Sigmoid colon (tissue), 7 donors: ENCODE results near the gene PLB1. TPM values are rescaled to one million over a fixed set of nuclear protein-coding genes. Genes with fewer than 3 reads are reported as not detected.

Source experiments
- DNase-seq: peaks from one replicate; pipeline ENCODE4 v3.0.0-alpha.2; 2019
- H3K27ac ChIP-seq, 4 donors: fragments of 200-600 bp; sonication (generic); one replicate each; pipeline ENCODE4 v1.5.1; 2016 to 2019; ENCODE audit warnings: mild to moderate bottlenecking in 1 of 4
- H3K27me3 ChIP-seq, 3 donors: fragments of 200-600 bp; sonication (generic); one replicate each; pipeline ENCODE4 v1.5.1; 2019; ENCODE audit warnings: mild to moderate bottlenecking in 1 of 3
- H3K36me3 ChIP-seq, 4 donors: fragments of 200-600 bp; sonication (generic); one replicate each; pipeline ENCODE4 v1.5.1; 2016 to 2019
- H3K4me1 ChIP-seq, 4 donors: fragments of 200-600 bp; sonication (generic); one replicate each; pipeline ENCODE4 v1.5.1; 2017 to 2019
- H3K4me3 ChIP-seq, 4 donors: fragments of 200-600 bp; sonication (generic); one replicate each; pipeline ENCODE4 v1.5.1; 2017 to 2019; ENCODE audit warnings: mild to moderate bottlenecking in 2 of 4, moderate library complexity in 1 of 4
- H3K9me3 ChIP-seq, 4 donors: fragments of 200-600 bp in 3 of 4; sonication (generic) in 3 of 4; one replicate each; pipeline versions ENCODE4 v1.5.1 to v1.6.1; 2013 to 2019
- CTCF ChIP-seq, 4 experiments: fragments of 450-650 bp in 3 of 4; fragments of 200-600 bp in 1 of 4; IDR thresholded peaks; one replicate each; pipeline ENCODE4 v1.5.1; 2016 to 2019; ENCODE audit warnings: antibody characterized with exemption in 4 of 4, mild to moderate bottlenecking in 3 of 4, moderate library complexity in 2 of 4
- EP300 ChIP-seq, 4 donors: sonication (generic); formaldehyde crosslinking; IDR thresholded peaks; one replicate each; pipeline ENCODE4 v1.6.1; 2017; ENCODE audit warnings: antibody characterized with exemption in 4 of 4
- POLR2A ChIP-seq, 2 donors: fragments of 450-650 bp; IDR thresholded peaks; one replicate each; pipeline ENCODE4 v1.6.1; 2016; ENCODE audit warnings: antibody characterized with exemption in 2 of 2, mild to moderate bottlenecking in 2 of 2, moderate library complexity in 2 of 2
- POLR2AphosphoS5 ChIP-seq, 4 donors: sonication (generic); formaldehyde crosslinking; IDR thresholded peaks; one replicate each; pipeline ENCODE4 v1.6.1; 2017; ENCODE audit warnings: antibody characterized with exemption in 4 of 4
- WGBS, 2 donors: extraction: QIAGEN DNeasy Blood & Tissue Kit; methylation state at CpG; one replicate each; pipeline ENCODE4 v1.1.7; 2013; 5-methylcytosine and 5-hydroxymethylcytosine counted together
- intact Hi-C: fragments of 100-400 bp; cut with DNase I; formaldehyde crosslinking; loops from one replicate; pipeline ENCODE4 v1.15.1; 2023
- polyA plus RNA-seq, 3 donors: library from polyadenylated mRNA; stranded (reverse); fragments of 200-250 nt; gene quantifications; one replicate each; pipeline ENCODE4 v1.2.3, GENCODE V29; 2013
- total RNA-seq, 4 donors: library from RNA; depleted of rRNA; stranded (reverse); fragments of >200 nt; gene quantifications; one replicate each; pipeline ENCODE4 v1.1.0, GENCODE V29; 2016
- donor health status: healthy with polysubstance abuse.
- donor health status: Bipolar disorder and iron deficiency.
- donor health status: healthy.

PLB1 gene
- total and polyA plus RNA-seq, 7 donors, result 1.2 to 18.3 (median 2.1) TPM

GRCh38 chr2:28647682-28648081 lies 151.8 kb downstream of the PLB1 start:
- H3K4me1 ChIP-seq, result peaks cover 0 to 38% (median 25%) of the 10 kb centered on the region in 4 donors
- TF ChIP-seq POLR2AphosphoS5 (IDR thresholded peaks at IDR 0.05), result no peak
- TF ChIP-seq CTCF (IDR thresholded peaks at IDR 0.05), result no peak
- peak overlapping the region in 3 of 4 donors; percentile 48 to 92 (median 60) for H3K27ac ChIP-seq
- H3K27me3 ChIP-seq, result no peaks in the 10 kb centered on the region
- H3K36me3 ChIP-seq, result no peaks in the 10 kb centered on the region
- H3K9me3 ChIP-seq, result no peaks in the 10 kb centered on the region
- DNase-seq, result no peak
- 17 to 62% methylated on average over 4 of the region's 4 CpGs for WGBS, 2 donors
- intact Hi-C loops, result no loop called here
- H3K4me3 ChIP-seq, result no peak overlapping the region

GRCh38 chr2:28648147-28648546 lies 152.3 kb downstream of the PLB1 start:
- Histone ChIP-seq H3K4me1 (peaks cover 0 to 36% (median 23%) of the 10 kb centered on the region in 4 donors), H3K4me3 (no peak overlapping the region), H3K27me3 (no peaks in the 10 kb centered on the region), H3K27ac (peak overlapping the region; percentile 29 to 92 (median 54)), H3K9me3 (no peaks in the 10 kb centered on the region), H3K36me3 (no peaks in the 10 kb centered on the region)
- 33 to 62% methylated on average over 3 of the region's 3 CpGs for WGBS, 2 donors
- TF ChIP-seq POLR2A (IDR thresholded peaks at IDR 0.05) (no peak), POLR2AphosphoS5 (IDR thresholded peaks at IDR 0.05) (peak in 3 of 4 donors; percentile 31 to 36 (median 35)), CTCF (IDR thresholded peaks at IDR 0.05) (no peak), EP300 (IDR thresholded peaks at IDR 0.05) (no peak)
- intact Hi-C loops, result no loop called here
- peak; percentile 80 for DNase-seq

- Histone ChIP-seq H3K4me1 (peaks cover 0 to 29% (median 16%) of the 10 kb centered on the region in 4 donors), H3K9me3 (no peaks in the 10 kb centered on the region), H3K27ac (peak overlapping the region; percentile 29 to 92 (median 54)), H3K36me3 (no peaks in the 10 kb centered on the region), H3K27me3 (no peaks in the 10 kb centered on the region), H3K4me3 (no peak overlapping the region)
- TF ChIP-seq POLR2A (IDR thresholded peaks at IDR 0.05), result no peak
- intact Hi-C loops, result no loop called here
- WGBS, 2 donors, result 55 to 77% methylated on average over 4 of the region's 4 CpGs
- DNase-seq, result peak; percentile 58
Observed at GRCh38 chr2:28648671-28649395, 153.0 kb downstream of the PLB1 start.

GRCh38 chr2:28649481-28650265 lies 153.8 kb downstream of the PLB1 start:
- no peaks in the 10 kb centered on the region for H3K27me3 ChIP-seq
- WGBS, 2 donors, result 78 to 84% methylated on average over 8 of the region's 8 CpGs
- peak overlapping the region in 2 of 4 donors; percentile 60 to 92 for H3K27ac ChIP-seq
- H3K36me3 ChIP-seq, result no peaks in the 10 kb centered on the region
- TF ChIP-seq CTCF (IDR thresholded peaks at IDR 0.05) (no peak), POLR2A (IDR thresholded peaks at IDR 0.05) (no peak), EP300 (IDR thresholded peaks at IDR 0.05) (no peak), POLR2AphosphoS5 (IDR thresholded peaks at IDR 0.05) (no peak)
- peak; percentile 24 for DNase-seq
- no peak overlapping the region for H3K4me3 ChIP-seq
- H3K4me1 ChIP-seq, result peaks cover 0 to 26% (median 13%) of the 10 kb centered on the region in 4 donors
- intact Hi-C loops, result no loop called here
- no peaks in the 10 kb centered on the region for H3K9me3 ChIP-seq

GRCh38 chr2:28650266-28650584 lies 154.4 kb downstream of the PLB1 start:
- H3K36me3 ChIP-seq, result no peaks in the 10 kb centered on the region
- WGBS, 2 donors, result 71 to 93% methylated on average over 4 of the region's 4 CpGs
- peak; percentile 38 for DNase-seq
- peaks cover 0 to 26% (median 16%) of the 10 kb centered on the region in 4 donors for H3K4me1 ChIP-seq
- H3K27me3 ChIP-seq, result no peaks in the 10 kb centered on the region
- H3K9me3 ChIP-seq, result no peaks in the 10 kb centered on the region
- intact Hi-C loops, result no loop called here
- TF ChIP-seq POLR2A (IDR thresholded peaks at IDR 0.05), result no peak
- no peak for TF ChIP-seq POLR2AphosphoS5 (IDR thresholded peaks at IDR 0.05)
- no peak for TF ChIP-seq EP300 (IDR thresholded peaks at IDR 0.05)
- no peak for TF ChIP-seq CTCF (IDR thresholded peaks at IDR 0.05)
- peak overlapping the region in 1 of 4 donors; percentile 92 for H3K27ac ChIP-seq
- no peak overlapping the region for H3K4me3 ChIP-seq
